ENCODE measurements around the gene CLEC16A. TPM values are rescaled to one million over a fixed set of nuclear protein-coding genes. Genes with fewer than 3 reads are reported as not detected.

The CLEC16A gene
- total and polyA plus RNA-seq, 9 of the 15 experiments (the other 6 are each of a cell fraction or from before 2014, with no cell fraction given): 1.00 to 22.3 (median 10.0) TPM

DNA sequence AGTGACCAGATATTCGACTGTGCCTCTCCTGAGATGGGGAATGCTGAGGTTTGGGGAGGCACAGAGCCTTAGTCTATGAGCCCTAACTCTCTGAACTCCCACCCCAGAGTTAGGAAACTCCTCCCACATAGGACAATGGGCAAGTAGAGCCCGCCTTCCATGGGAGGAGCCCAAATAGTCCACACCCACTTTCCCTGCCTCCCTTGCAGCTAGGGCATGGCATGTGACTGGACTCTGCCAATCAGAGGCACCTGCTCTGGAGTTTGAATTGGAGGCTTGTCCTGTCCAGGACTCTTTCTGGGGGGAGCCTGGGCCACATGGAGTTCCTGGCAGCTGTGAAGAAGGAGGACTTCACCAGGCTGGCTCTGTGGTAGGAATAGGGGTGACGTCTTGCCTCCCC is 263.3 kb downstream of the CLEC16A start:
- H3K9me1 ChIP-seq (ENCODE audit: control insufficient read depth, insufficient read depth, low read length): no peaks in the 10 kb centered on the region
- H3K27me3 ChIP-seq (ENCODE audit: control insufficient read depth in 2 of 2, insufficient read depth in 2 of 2, low read length in 2 of 2): no peaks in the 10 kb centered on the region
- DNase-seq (ENCODE audit: extremely low read depth in 1 of 4, low spot score in 3 of 4): peak in 2 of 4 experiments; percentile 40 to 52
- BruUV-seq (replicated peaks): no TSS peak
- H3K9me3 ChIP-seq (replicated peaks; ENCODE audit: control insufficient read depth, insufficient read depth, low read depth, low read length): peaks cover 13% of the 10 kb centered on the region
- in situ Hi-C loops (cut with MboI) (no loop called here), intact Hi-C loops (cut with micrococcal nuclease) (loop anchor here (10.0 kb wide), 1 partner anchor 47 kb away; the partner anchor contains the start of gene SOCS1)
- H3K9ac ChIP-seq (ENCODE audit: insufficient read depth in 1 of 2, low read depth in 2 of 2, low read length in 2 of 2): no peak overlapping the region
- POLR2A ChIA-PET: no interaction called here
- FAIRE-seq: no peak
- no peak overlapping the region for H2AFZ ChIP-seq (ENCODE audit: low read depth, low read length)
- H4K20me1 ChIP-seq (replicated peaks; ENCODE audit: control insufficient read depth, insufficient read depth, low read length): no peaks in the 10 kb centered on the region
- CTCF ChIA-PET (ENCODE audit: low intra/inter-chr PET ratio): no interaction called here
- 83% methylated on average over 3 of the region's 3 CpGs for whole genome bisulfite sequencing (ENCODE audit: insufficient coverage, low coverage, missing lambda C conversion rate)
- no peaks in the 10 kb centered on the region for H3K36me3 ChIP-seq (ENCODE audit: control insufficient read depth, insufficient read depth, low read length)
- H3K4me1 ChIP-seq (replicated peaks in 1 of 2; ENCODE audit: control insufficient read depth in 2 of 2, insufficient read depth in 2 of 2, low read length in 2 of 2): peaks cover 15 to 37% of the 10 kb centered on the region in 2 experiments
- no peak overlapping the region for H3K4me2 ChIP-seq (ENCODE audit: insufficient read depth, low read length)
- H3K27ac ChIP-seq (ENCODE audit: extremely low read depth, low read depth, low read length): no peak overlapping the region
- ATAC-seq: peak; percentile 49
- no peak overlapping the region for H3K4me3 ChIP-seq
- H3K79me2 ChIP-seq (ENCODE audit: control insufficient read depth, insufficient read depth, low read length): no peaks in the 10 kb centered on the region
- TF ChIP-seq PRDM10 (IDR thresholded peaks at IDR 0.05; ENCODE audit: partially characterized antibody) (no peak), PYGO2 (tag; IDR thresholded peaks at IDR 0.05) (no peak), HDAC6 (IDR thresholded peaks at IDR 0.05; ENCODE audit: low read depth, low read length) (no peak), CBX5 (IDR thresholded peaks at IDR 0.05; ENCODE audit: borderline replicate concordance, low read depth) (peak; percentile 91), FOXK2 (conservative IDR thresholded peaks at IDR 0.05 in 1 of 2, IDR thresholded peaks at IDR 0.05 in 1 of 2; ENCODE audit: low read depth in 2 of 2) (no peak), DNMT1 (IDR thresholded peaks at IDR 0.05) (no peak), ZNF23 (CRISPR knock-in tag; IDR thresholded peaks at IDR 0.05) (no peak), ZNF316 (IDR thresholded peaks at IDR 0.05) (no peak), PHTF2 (CRISPR knock-in tag; IDR thresholded peaks at IDR 0.05) (no peak), ZNF239 (CRISPR knock-in tag; IDR thresholded peaks at IDR 0.05) (no peak), ZFP36 (IDR thresholded peaks at IDR 0.05; ENCODE audit: low read depth, low read length, partially characterized antibody) (no peak), RAD21 (CRISPR knock-in tag; conservative IDR thresholded peaks at IDR 0.05 in 1 of 2, IDR thresholded peaks at IDR 0.05 in 1 of 2) (no peak), PHB2 (IDR thresholded peaks at IDR 0.05; ENCODE audit: low read depth) (no peak), XRCC5 (IDR thresholded peaks at IDR 0.05; ENCODE audit: low read depth, low read length) (no peak), JUN (IDR thresholded peaks at IDR 0.05; ENCODE audit: borderline replicate concordance, low read depth, low read length) (peak; percentile 46; the same call in 1 of the 2 replicates), JUN (CRISPR knock-in tag; IDR thresholded peaks at IDR 0.05; ENCODE audit: borderline replicate concordance) (no peak)
- TF ChIP-seq, protein P1, sequence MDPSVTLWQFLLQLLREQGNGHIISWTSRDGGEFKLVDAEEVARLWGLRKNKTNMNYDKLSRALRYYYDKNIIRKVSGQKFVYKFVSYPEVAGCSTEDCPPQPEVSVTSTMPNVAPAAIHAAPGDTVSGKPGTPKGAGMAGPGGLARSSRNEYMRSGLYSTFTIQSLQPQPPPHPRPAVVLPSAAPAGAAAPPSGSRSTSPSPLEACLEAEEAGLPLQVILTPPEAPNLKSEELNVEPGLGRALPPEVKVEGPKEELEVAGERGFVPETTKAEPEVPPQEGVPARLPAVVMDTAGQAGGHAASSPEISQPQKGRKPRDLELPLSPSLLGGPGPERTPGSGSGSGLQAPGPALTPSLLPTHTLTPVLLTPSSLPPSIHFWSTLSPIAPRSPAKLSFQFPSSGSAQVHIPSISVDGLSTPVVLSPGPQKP (CRISPR knock-in tag; IDR thresholded peaks at IDR 0.05): no peak
- TF ChIP-seq, protein P2, sequence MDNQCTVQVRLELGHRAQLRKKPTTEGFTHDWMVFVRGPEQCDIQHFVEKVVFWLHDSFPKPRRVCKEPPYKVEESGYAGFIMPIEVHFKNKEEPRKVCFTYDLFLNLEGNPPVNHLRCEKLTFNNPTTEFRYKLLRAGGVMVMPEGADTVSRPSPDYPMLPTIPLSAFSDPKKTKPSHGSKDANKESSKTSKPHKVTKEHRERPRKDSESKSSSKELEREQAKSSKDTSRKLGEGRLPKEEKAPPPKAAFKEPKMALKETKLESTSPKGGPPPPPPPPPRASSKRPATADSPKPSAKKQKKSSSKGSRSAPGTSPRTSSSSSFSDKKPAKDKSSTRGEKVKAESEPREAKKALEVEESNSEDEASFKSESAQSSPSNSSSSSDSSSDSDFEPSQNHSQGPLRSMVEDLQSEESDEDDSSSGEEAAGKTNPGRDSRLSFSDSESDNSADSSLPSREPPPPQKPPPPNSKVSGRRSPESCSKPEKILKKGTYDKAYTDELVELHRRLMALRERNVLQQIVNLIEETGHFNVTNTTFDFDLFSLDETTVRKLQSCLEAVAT (IDR thresholded peaks at IDR 0.05): no peak

Data from K562 (cell line).